Neural cell (in vitro differentiated cells): ENCODE measurements around the gene CNPY2. TPM values are rescaled to one million over a fixed set of nuclear protein-coding genes. Genes with fewer than 3 reads are reported as not detected.

Experiments used
- H2AFZ ChIP-seq: fragments of 200-600, 300-800 bp; sonication (generic), shearing (Covaris generic); 2 replicates; pipeline ENCODE4 v1.6.0; 2014; ENCODE audit warnings: low read depth, mild to moderate bottlenecking, antibody characterized with exemption, low read length, moderate library complexity
- H3F3A ChIP-seq: fragments of 200-600 bp; shearing (Covaris generic); 2 replicates; pipeline ENCODE4 v1.6.1; 2016; ENCODE audit warnings: mild to moderate bottlenecking, moderate library complexity, mixed read lengths, antibody characterized with exemption, low read length; ENCODE audit not compliant: insufficient read depth, poor library complexity, severe bottlenecking
- H3K27ac ChIP-seq: fragments of 200-600, 300-800 bp; sonication (generic), shearing (Covaris generic); 2 replicates; pipeline ENCODE4 v1.5.1; 2014; ENCODE audit warnings: mild to moderate bottlenecking, low read length, moderate library complexity
- H3K27me3 ChIP-seq: fragments of 300-800, 200-600 bp; sonication (generic), shearing (Covaris generic); 2 replicates; pipeline ENCODE4 v1.6.0; 2014; ENCODE audit warnings: mild to moderate bottlenecking, low read depth, low read length, moderate library complexity; ENCODE audit not compliant: insufficient read depth
- H3K36me3 ChIP-seq: fragments of 300-800, 200-600 bp; sonication (generic), shearing (Covaris generic); 2 replicates; pipeline ENCODE4 v1.5.1; 2014; ENCODE audit warnings: mild to moderate bottlenecking, antibody characterized with exemption, low read length, moderate library complexity; ENCODE audit not compliant: insufficient read depth
- H3K4me2 ChIP-seq: fragments of 300-800, 200-600 bp; sonication (generic), shearing (Covaris generic); 2 replicates; pipeline ENCODE4 v1.6.0; 2014; ENCODE audit warnings: mild to moderate bottlenecking, low read length
- H3K4me3 ChIP-seq: fragments of 300-800, 200-600 bp; sonication (generic), shearing (Covaris generic); 2 replicates; pipeline ENCODE4 v1.5.1; 2014; ENCODE audit warnings: mild to moderate bottlenecking, low read length, moderate library complexity
- H3K79me2 ChIP-seq: fragments of 200-600 bp; shearing (Covaris generic); replicated peaks from 2 replicates; pipeline ENCODE4 v1.6.0; 2014; ENCODE audit warnings: mild to moderate bottlenecking, low read length, moderate library complexity; ENCODE audit not compliant: insufficient read depth
- H3K9ac ChIP-seq: fragments of 300-800, 200-600 bp; sonication (generic), shearing (Covaris generic); 2 replicates; pipeline ENCODE4 v1.6.1; 2016; ENCODE audit warnings: mild to moderate bottlenecking, low read length, mixed read lengths
- H3K9me2 ChIP-seq: fragments of 200-600 bp; shearing (Covaris generic); 2 replicates; pipeline ENCODE4 v1.6.1; 2016; ENCODE audit warnings: mild to moderate bottlenecking, low read length, mixed read lengths; ENCODE audit not compliant: insufficient read depth
- H3K9me3 ChIP-seq: fragments of 200-600, 300-800 bp; sonication (generic), shearing (Covaris generic); 2 replicates; pipeline ENCODE4 v1.6.1; 2016; ENCODE audit warnings: mild to moderate bottlenecking, mixed run types, low read length, moderate library complexity, mixed read lengths
- H4K20me1 ChIP-seq: fragments of 200-600 bp; shearing (Covaris generic); 2 replicates; pipeline ENCODE4 v1.6.1; 2016; ENCODE audit warnings: mild to moderate bottlenecking, mixed run types; ENCODE audit not compliant: insufficient read depth
- EP300 ChIP-seq: fragments of 450-650 bp; conservative IDR thresholded peaks from 2 replicates; pipeline ENCODE4 v1.6.1; 2014; ENCODE audit warnings: antibody characterized with exemption, mild to moderate bottlenecking, moderate library complexity; ENCODE audit not compliant: poor library complexity, severe bottlenecking
- EZH2 ChIP-seq: fragments of 200-600, 300-800 bp; shearing (Covaris generic), sonication (generic); IDR thresholded peaks from 2 replicates; pipeline ENCODE4 v1.6.1; 2014; ENCODE audit warnings: antibody characterized with exemption, low read length, borderline replicate concordance, mild to moderate bottlenecking; ENCODE audit not compliant: insufficient read depth, poor library complexity, severe bottlenecking
- MXI1 ChIP-seq: fragments of 450-650 bp; conservative IDR thresholded peaks from 2 replicates; pipeline ENCODE4 v1.6.1; 2014; ENCODE audit warnings: antibody characterized with exemption, mild to moderate bottlenecking; ENCODE audit not compliant: poor library complexity, severe bottlenecking
- POLR2AphosphoS5 ChIP-seq: IDR thresholded peaks from 2 replicates; pipeline ENCODE4 v1.6.1; 2012
- RAD21 ChIP-seq: fragments of 450-650 bp; conservative IDR thresholded peaks from 2 replicates; pipeline ENCODE4 v1.6.1; 2014; ENCODE audit warnings: antibody characterized with exemption, mild to moderate bottlenecking, moderate library complexity
- REST ChIP-seq: IDR thresholded peaks from 2 replicates; pipeline ENCODE4 v1.6.1; 2012; ENCODE audit warnings: borderline replicate concordance
- SMC3 ChIP-seq: fragments of 450-650 bp; conservative IDR thresholded peaks from 2 replicates; pipeline ENCODE4 v1.6.1; 2014; ENCODE audit warnings: antibody characterized with exemption, mild to moderate bottlenecking, moderate library complexity; ENCODE audit not compliant: poor library complexity
- TAF1 ChIP-seq: IDR thresholded peaks from 2 replicates; pipeline ENCODE4 v1.6.1; 2012; ENCODE audit warnings: low read depth
- polyA plus RNA-seq: library from polyadenylated mRNA; depleted of rRNA; stranded (reverse); fragments of >200 nt; gene quantifications from 2 replicates; pipeline ENCODE4 v1.2.3, GENCODE V29; 2014
- TF ChIP-seq, protein P1 (sequence below): fragments of 450-650 bp; IDR thresholded peaks from 2 replicates; pipeline ENCODE4 v1.5.1; 2014; ENCODE audit warnings: antibody characterized with exemption, mild to moderate bottlenecking, moderate library complexity; ENCODE audit not compliant: poor library complexity, severe bottlenecking

CNPY2 gene
- polyA plus RNA-seq, 1 donor from 2014 or later: 175 TPM

- Histone ChIP-seq H3K36me3 (no peaks in the 10 kb centered on the region), H3K9me2 (no peaks in the 10 kb centered on the region)
- TF ChIP-seq, protein P1, sequence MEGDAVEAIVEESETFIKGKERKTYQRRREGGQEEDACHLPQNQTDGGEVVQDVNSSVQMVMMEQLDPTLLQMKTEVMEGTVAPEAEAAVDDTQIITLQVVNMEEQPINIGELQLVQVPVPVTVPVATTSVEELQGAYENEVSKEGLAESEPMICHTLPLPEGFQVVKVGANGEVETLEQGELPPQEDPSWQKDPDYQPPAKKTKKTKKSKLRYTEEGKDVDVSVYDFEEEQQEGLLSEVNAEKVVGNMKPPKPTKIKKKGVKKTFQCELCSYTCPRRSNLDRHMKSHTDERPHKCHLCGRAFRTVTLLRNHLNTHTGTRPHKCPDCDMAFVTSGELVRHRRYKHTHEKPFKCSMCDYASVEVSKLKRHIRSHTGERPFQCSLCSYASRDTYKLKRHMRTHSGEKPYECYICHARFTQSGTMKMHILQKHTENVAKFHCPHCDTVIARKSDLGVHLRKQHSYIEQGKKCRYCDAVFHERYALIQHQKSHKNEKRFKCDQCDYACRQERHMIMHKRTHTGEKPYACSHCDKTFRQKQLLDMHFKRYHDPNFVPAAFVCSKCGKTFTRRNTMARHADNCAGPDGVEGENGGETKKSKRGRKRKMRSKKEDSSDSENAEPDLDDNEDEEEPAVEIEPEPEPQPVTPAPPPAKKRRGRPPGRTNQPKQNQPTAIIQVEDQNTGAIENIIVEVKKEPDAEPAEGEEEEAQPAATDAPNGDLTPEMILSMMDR: no peak
- no peak for TF ChIP-seq SMC3
- TF ChIP-seq RAD21: no peak
- no peak for TF ChIP-seq MXI1
- no peak for TF ChIP-seq EP300
- no peak for TF ChIP-seq EZH2
- no peak for TF ChIP-seq REST
- no peak for TF ChIP-seq POLR2AphosphoS5
- no peak for TF ChIP-seq TAF1
These were observed 35.5 kb upstream of the CNPY2 start for GRCh38 chr12:56351325-56351724.

DNA sequence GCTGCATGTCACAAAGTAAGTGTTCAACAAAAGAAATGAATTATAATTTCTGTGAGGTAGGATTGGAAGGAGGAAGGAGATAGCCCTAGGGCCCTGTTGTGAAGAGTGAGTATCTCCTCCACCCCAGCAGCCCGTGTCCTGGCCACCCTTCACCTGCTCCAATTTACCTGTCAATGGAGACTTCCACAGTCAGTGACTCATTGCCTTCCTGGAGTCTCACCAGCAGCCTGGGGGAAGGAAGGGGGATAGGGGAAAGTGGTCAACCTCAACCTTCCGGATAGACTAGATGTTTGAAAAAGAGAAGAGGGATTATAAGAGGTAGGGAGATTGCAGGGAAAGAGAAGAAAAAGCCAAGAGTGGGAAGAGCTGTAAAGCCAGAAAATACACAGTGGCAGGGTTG, 34.9 kb upstream of the CNPY2 start:
- no peaks in the 10 kb centered on the region for H3K79me2 ChIP-seq
- H3K9me3 ChIP-seq: no peaks in the 10 kb centered on the region
- no peak overlapping the region for H2AFZ ChIP-seq
- no peaks in the 10 kb centered on the region for H4K20me1 ChIP-seq
- no peak overlapping the region for H3K4me2 ChIP-seq
- no peaks in the 10 kb centered on the region for H3F3A ChIP-seq
- H3K27ac ChIP-seq: no peak overlapping the region
- no peaks in the 10 kb centered on the region for H3K9me2 ChIP-seq
- H3K4me3 ChIP-seq: no peak overlapping the region
- no peaks in the 10 kb centered on the region for H3K36me3 ChIP-seq
- no peak overlapping the region for H3K9ac ChIP-seq
- TF ChIP-seq POLR2AphosphoS5 (no peak), MXI1 (no peak), EP300 (no peak), EZH2 (no peak), REST (no peak), SMC3 (no peak)
- H3K27me3 ChIP-seq: no peaks in the 10 kb centered on the region

More at GRCh38 chr12:56351325-56351724, 35.5 kb upstream of the CNPY2 start:
- Histone ChIP-seq H2AFZ (no peak overlapping the region), H3K9ac (no peak overlapping the region), H3K4me2 (no peak overlapping the region), H3K9me3 (no peaks in the 10 kb centered on the region), H3F3A (no peaks in the 10 kb centered on the region), H3K79me2 (no peaks in the 10 kb centered on the region), H3K27ac (no peak overlapping the region), H4K20me1 (no peaks in the 10 kb centered on the region), H3K27me3 (no peaks in the 10 kb centered on the region), H3K4me3 (no peak overlapping the region)
